ENCODE measurements around the gene ANKAR. TPM values are rescaled to one million over a fixed set of nuclear protein-coding genes. Genes with fewer than 3 reads are reported as not detected.
"Not testable (repeated sequence)": the region's sequence is repeated elsewhere in the genome, so short reads cannot be mapped to it uniquely, and the experiment has no call there.

Gene ANKAR
- total RNA-seq, 2 donors from 2014 or later, result 5.9 to 7.5 TPM

DNA sequence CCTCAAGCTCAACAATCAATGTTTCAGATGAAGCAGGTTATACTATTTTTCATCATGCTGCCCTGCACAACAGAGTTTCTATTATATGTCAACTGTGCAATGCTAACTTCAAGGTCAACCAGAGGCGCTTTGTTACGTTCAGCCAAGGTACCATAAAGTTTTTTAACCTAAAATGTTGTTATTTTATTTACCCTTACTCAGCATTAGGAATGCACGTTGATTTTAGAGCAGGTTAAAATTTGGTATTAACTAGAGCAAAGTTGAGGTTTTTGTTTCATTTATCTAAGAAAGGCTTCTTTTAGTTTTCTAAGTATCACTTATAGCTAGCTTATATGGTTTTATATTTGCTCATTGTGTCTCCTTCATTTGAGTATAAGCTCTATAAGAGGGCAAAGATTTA lies 21.8 kb downstream of the ANKAR start:
- Mint-ChIP-seq H3K4me3 (no peak overlapping the region), H3K27ac (no peak overlapping the region), H3K27me3 (ENCODE audit: low read depth) (no peaks in the 10 kb centered on the region), H3K36me3 (ENCODE audit: insufficient read depth in 2 of 2) (no peaks in the 10 kb centered on the region), H3K4me1 (ENCODE audit: low read depth) (peaks cover 9% of the 10 kb centered on the region), H3K9me3 (no peaks in the 10 kb centered on the region)
- no peak for ATAC-seq (replicated peaks in 1 of 2)
- no peak for DNase-seq

- Mint-ChIP-seq H3K27ac (no peak overlapping the region), H3K4me3 (peak overlapping the region; percentile 8 to 43), H3K9me3 (no peaks in the 10 kb centered on the region), H3K27me3 (ENCODE audit: low read depth) (no peaks in the 10 kb centered on the region), H3K36me3 (ENCODE audit: insufficient read depth in 2 of 2) (no peaks in the 10 kb centered on the region), H3K4me1 (ENCODE audit: low read depth) (peaks cover 9% of the 10 kb centered on the region)
- DNase-seq, result peak in 1 of 2 donors; percentile 35
- peak; percentile 52 to 53 for ATAC-seq (replicated peaks in 1 of 2)
Measured at GRCh38 chr2:189698020-189698887, 23.8 kb downstream of the ANKAR start.

DNA sequence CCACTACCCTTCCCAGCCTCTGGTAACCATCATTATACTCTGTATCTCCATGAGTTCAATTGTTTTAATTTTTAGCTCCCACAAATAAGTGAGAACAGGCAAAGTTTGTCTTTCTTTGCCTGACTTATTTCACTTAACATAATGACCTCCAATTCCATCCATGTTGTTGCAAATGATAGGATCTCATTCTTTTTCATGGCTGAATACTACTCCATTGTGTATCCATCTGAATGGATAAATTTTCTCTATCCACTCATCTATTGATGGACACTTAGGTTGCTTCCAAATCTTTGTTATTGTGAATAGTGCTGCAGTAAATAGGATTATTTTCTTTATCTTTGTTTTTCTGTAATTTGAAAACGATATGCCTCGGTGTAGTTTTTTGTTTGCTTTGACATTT lies 26.2 kb downstream of the ANKAR start:
- no peak for ATAC-seq (replicated peaks in 1 of 2)
- H3K27me3 Mint-ChIP-seq (ENCODE audit: low read depth), result no peaks in the 10 kb centered on the region
- H3K4me3 Mint-ChIP-seq, result no peak overlapping the region
- H3K36me3 Mint-ChIP-seq (ENCODE audit: insufficient read depth in 2 of 2), result no peaks in the 10 kb centered on the region
- H3K4me1 Mint-ChIP-seq (ENCODE audit: low read depth), result peaks cover 9% of the 10 kb centered on the region
- no peak for DNase-seq
- no peak overlapping the region for H3K27ac Mint-ChIP-seq
- no peaks in the 10 kb centered on the region for H3K9me3 Mint-ChIP-seq

- DNase-seq, result no peak
- Mint-ChIP-seq H3K4me1 (ENCODE audit: low read depth) (peaks cover 9% of the 10 kb centered on the region), H3K9me3 (no peaks in the 10 kb centered on the region), H3K27me3 (ENCODE audit: low read depth) (no peaks in the 10 kb centered on the region), H3K27ac (no peak overlapping the region), H3K36me3 (ENCODE audit: insufficient read depth in 2 of 2) (no peaks in the 10 kb centered on the region), H3K4me3 (no peak overlapping the region)
- no peak for ATAC-seq (replicated peaks in 1 of 2)
Measured at GRCh38 chr2:189702071-189702470, 27.6 kb downstream of the ANKAR start.

DNA sequence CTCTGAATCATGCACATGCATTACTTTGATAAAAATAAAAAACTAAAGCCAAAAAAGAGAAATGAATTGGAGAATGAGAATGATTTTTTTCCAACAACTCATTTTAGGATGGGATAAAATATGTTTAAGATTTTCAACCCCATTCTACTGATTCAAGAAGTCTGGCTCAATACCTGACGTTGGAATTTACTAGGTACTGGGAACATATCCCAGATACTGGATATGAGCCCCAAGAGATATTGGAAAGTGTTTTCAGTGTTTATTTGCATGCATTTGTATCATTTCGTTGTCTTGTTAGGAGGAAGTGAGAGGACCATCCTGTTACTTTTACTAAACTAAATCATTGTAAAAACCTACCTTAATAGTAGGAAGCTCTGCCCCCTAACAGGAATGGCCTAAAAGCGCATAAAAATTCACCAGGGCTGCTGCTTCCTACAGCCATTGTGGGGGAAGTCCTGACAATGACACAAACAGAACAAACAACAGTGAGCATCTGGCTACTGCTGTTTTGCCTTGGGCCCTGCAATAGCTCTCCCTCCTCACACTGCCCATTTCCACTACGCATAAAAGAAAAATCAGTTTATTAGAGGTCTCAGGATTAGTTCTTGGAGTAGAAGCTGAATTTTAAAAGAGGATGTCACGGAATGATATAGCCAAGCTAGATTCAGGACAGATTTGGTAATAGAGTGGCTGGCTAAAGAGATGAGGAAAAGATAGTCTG lies 35.2 kb downstream of the ANKAR start:
- DNase-seq (no peak), ATAC-seq (replicated peaks in 1 of 2) (no peak)
- Mint-ChIP-seq H3K4me3 (no peak overlapping the region), H3K9me3 (peaks cover 0 to 6% of the 10 kb centered on the region in 2 donors), H3K27ac (no peak overlapping the region), H3K27me3 (ENCODE audit: low read depth) (no peaks in the 10 kb centered on the region), H3K4me1 (ENCODE audit: low read depth) (no peaks in the 10 kb centered on the region), H3K36me3 (ENCODE audit: insufficient read depth in 2 of 2) (peaks cover 0 to 4% of the 10 kb centered on the region in 2 donors)

GRCh38 chr2:189717593-189717992 lies 43.1 kb downstream of the ANKAR start:
- H3K27me3 Mint-ChIP-seq (ENCODE audit: low read depth); DNase-seq; H3K4me1 Mint-ChIP-seq (ENCODE audit: low read depth); H3K27ac Mint-ChIP-seq; ATAC-seq (replicated peaks in 1 of 2); H3K4me3 Mint-ChIP-seq: not testable (repeated sequence)
- Mint-ChIP-seq H3K36me3 (ENCODE audit: insufficient read depth in 2 of 2) (peaks cover 0 to 12% of the 10 kb centered on the region in 2 donors), H3K9me3 (peaks cover 10 to 15% of the 10 kb centered on the region in 2 donors)

GRCh38 chr2:189719571-189719970 lies 45.1 kb downstream of the ANKAR start:
- DNase-seq (no peak), ATAC-seq (replicated peaks in 1 of 2) (no peak)
- peaks cover 17% of the 10 kb centered on the region for H3K4me1 Mint-ChIP-seq (ENCODE audit: low read depth)
- no peaks in the 10 kb centered on the region for H3K27me3 Mint-ChIP-seq (ENCODE audit: low read depth)
- peaks cover 9 to 10% of the 10 kb centered on the region in 2 donors for H3K9me3 Mint-ChIP-seq
- peaks cover 0 to 8% of the 10 kb centered on the region in 2 donors for H3K36me3 Mint-ChIP-seq (ENCODE audit: insufficient read depth in 2 of 2)
- H3K4me3 Mint-ChIP-seq, result no peak overlapping the region
- H3K27ac Mint-ChIP-seq, result no peak overlapping the region

GRCh38 chr2:189723192-189723591 lies 48.7 kb downstream of the ANKAR start:
- H3K4me1 Mint-ChIP-seq (ENCODE audit: low read depth), result peaks cover 17% of the 10 kb centered on the region
- H3K9me3 Mint-ChIP-seq, result no peaks in the 10 kb centered on the region
- no peak for DNase-seq
- peak overlapping the region in 1 of 2 donors; percentile 44 for H3K4me3 Mint-ChIP-seq
- H3K36me3 Mint-ChIP-seq (ENCODE audit: insufficient read depth in 2 of 2), result no peaks in the 10 kb centered on the region
- H3K27me3 Mint-ChIP-seq (ENCODE audit: low read depth), result no peaks in the 10 kb centered on the region
- ATAC-seq (replicated peaks in 1 of 2), result peak; percentile 88 to 94
- H3K27ac Mint-ChIP-seq, result peak overlapping the region; percentile 8

Other genes starting within 250 kb of the ANKAR start
- gene WDR75, start 233.2 kb upstream of the ANKAR start, total RNA-seq, result 10 to 100 TPM; 59.1 to 75.1 TPM
- 1 to 10 TPM; 4.5 to 5.0 TPM for gene SLC40A1, start 93.9 kb upstream of the ANKAR start, total RNA-seq
- 10 to 100 TPM; 52.1 to 59.1 TPM for gene ASNSD1, start 13.2 kb upstream of the ANKAR start, total RNA-seq
- 10 to 100 TPM; 10.2 to 10.3 TPM for gene OSGEPL1, start 88.1 kb downstream of the ANKAR start, total RNA-seq
- gene ORMDL1, start 109.7 kb downstream of the ANKAR start, total RNA-seq, result 100 to 1,000 TPM; 101 to 121 TPM
- 10 to 100 TPM; 37.9 to 52.7 TPM for gene PMS1, start 109.8 kb downstream of the ANKAR start, total RNA-seq

Data from activated T-cell treated with anti-CD3 and anti-CD28 coated beads, Interleukin-2, amount 50 U/mL, for 72 hours (primary cell).